GM18873 (cell line): ENCODE data around the gene NDUFB5.

Source experiments
- ATAC-seq: cut with Tn5 transposase; IDR thresholded peaks from one replicate; pipeline ENCODE4 v1.9.1; 2021; ENCODE audit warnings: mild to moderate bottlenecking, moderate library complexity, moderate number of reproducible peaks; ENCODE audit not compliant: unreplicated experiment, low FRiP score

Gene NDUFB5

GRCh38 chr3:179672918-179673317 lies 68.3 kb downstream of the NDUFB5 start:
- ATAC-seq, result no peak

- ATAC-seq, result no peak
Measured at GRCh38 chr3:179673523-179673922, 68.9 kb downstream of the NDUFB5 start.

DNA sequence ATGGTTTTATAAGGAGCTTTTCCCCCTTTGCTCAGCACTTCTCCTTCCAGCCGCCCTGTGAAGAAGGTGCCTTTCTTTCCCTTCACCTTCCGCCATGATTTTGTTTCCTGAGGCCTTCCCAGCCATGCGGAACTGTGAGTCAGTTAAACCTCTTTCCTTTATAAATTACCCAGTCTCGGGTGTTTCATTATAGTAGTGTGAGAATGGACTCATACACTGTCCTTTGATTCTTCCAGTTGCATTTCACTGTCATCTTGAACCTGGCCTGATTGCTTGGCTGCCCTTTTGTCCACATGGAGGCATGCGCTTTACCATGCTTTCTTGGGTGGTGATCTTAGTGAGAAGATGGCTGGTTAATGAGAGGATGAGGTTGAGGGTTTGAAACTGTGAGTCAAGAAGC lies 71.5 kb downstream of the NDUFB5 start:
- ATAC-seq, result no peak
